GM18505 (cell line): ENCODE results near the gene CDK5.

Experiments used
- ATAC-seq: cut with Tn5 transposase; IDR thresholded peaks from one replicate; pipeline ENCODE4 v1.9.1; 2021; ENCODE audit not compliant: unreplicated experiment
- POLR2A ChIP-seq: IDR thresholded peaks from 4 replicates; pipeline ENCODE4 v1.6.1; 2011; ENCODE audit warnings: borderline replicate concordance; ENCODE audit not compliant: insufficient read depth, insufficient read length; ENCODE audit errors: extremely low read depth

The CDK5 gene

GRCh38 chr7:151081170-151082101 is 23.7 kb upstream of the CDK5 start:
- ATAC-seq = no peak
- no peak for TF ChIP-seq POLR2A

GRCh38 chr7:151080522-151081169 is 22.9 kb upstream of the CDK5 start, which contains the start of gene FASTK:
TSS of gene FASTK (minus strand) at chr7:151080809. CDS start at chr7:151080766, 43 bp downstream.
- TF ChIP-seq POLR2A = peak; percentile 90
- ATAC-seq = peak; percentile 76

GRCh38 chr7:151080067-151080521 is 22.4 kb upstream of the CDK5 start:
- peak; percentile 2 for ATAC-seq
- no peak for TF ChIP-seq POLR2A

- TF ChIP-seq POLR2A = no peak
- ATAC-seq = no peak
Observed at GRCh38 chr7:151079199-151079910, 21.7 kb upstream of the CDK5 start.

- no peak for ATAC-seq
- TF ChIP-seq POLR2A = no peak
Observed at GRCh38 chr7:151078233-151079040, 20.7 kb upstream of the CDK5 start.

GRCh38 chr7:151077705-151078232 is 20.1 kb upstream of the CDK5 start:
- peak; percentile 7 for TF ChIP-seq POLR2A
- ATAC-seq = no peak

- no peak for TF ChIP-seq POLR2A
- ATAC-seq = no peak
Observed at GRCh38 chr7:151076863-151077704, 19.4 kb upstream of the CDK5 start.

- no peak for ATAC-seq
- TF ChIP-seq POLR2A = no peak
Observed at GRCh38 chr7:151075978-151076426, 18.3 kb upstream of the CDK5 start.

GRCh38 chr7:151075662-151075971 is 17.9 kb upstream of the CDK5 start:
- no peak for ATAC-seq
- no peak for TF ChIP-seq POLR2A

GRCh38 chr7:151074817-151075661 is 17.3 kb upstream of the CDK5 start:
- no peak for TF ChIP-seq POLR2A
- no peak for ATAC-seq

- no peak for ATAC-seq
- TF ChIP-seq POLR2A = no peak
Observed at GRCh38 chr7:151073990-151074389, 16.3 kb upstream of the CDK5 start.
